Ishikawa (cell line): Measurements from ENCODE around the gene RPTOR.

Experiments used
- CEBPB ChIP-seq: IDR thresholded peaks from 2 replicates; pipeline ENCODE4 v1.6.1; 2012
- CREB1 ChIP-seq: IDR thresholded peaks from 2 replicates; pipeline ENCODE4 v1.6.1; 2012; ENCODE audit warnings: low read depth
- EGR1 ChIP-seq: IDR thresholded peaks from 2 replicates; pipeline ENCODE4 v1.6.1; 2012
- EP300 ChIP-seq: IDR thresholded peaks from 2 replicates; pipeline ENCODE4 v1.6.1; 2012; ENCODE audit warnings: borderline replicate concordance
- FOXM1 ChIP-seq: IDR thresholded peaks from 2 replicates; pipeline ENCODE4 v1.6.1; 2012; ENCODE audit warnings: low read depth, borderline replicate concordance
- RAD21 ChIP-seq: IDR thresholded peaks from 2 replicates; pipeline ENCODE4 v1.6.1; 2012; ENCODE audit warnings: low read depth
- REST ChIP-seq: IDR thresholded peaks from 2 replicates; pipeline ENCODE4 v1.6.1; 2012; ENCODE audit warnings: low read depth, mild to moderate bottlenecking
- TAF1 ChIP-seq: IDR thresholded peaks from 2 replicates; pipeline ENCODE4 v1.6.1; 2012; ENCODE audit warnings: low read depth, mild to moderate bottlenecking
- TCF12 ChIP-seq: IDR thresholded peaks from 2 replicates; pipeline ENCODE4 v1.6.1; 2012; ENCODE audit warnings: low read depth
- TEAD4 ChIP-seq: IDR thresholded peaks from 2 replicates; pipeline ENCODE4 v1.6.1; 2012
- USF1 ChIP-seq: IDR thresholded peaks from 2 replicates; pipeline ENCODE4 v1.6.1; 2012
- YY1 ChIP-seq: IDR thresholded peaks from 2 replicates; pipeline ENCODE4 v1.6.1; 2012; ENCODE audit warnings: low read depth
- ZBTB7A ChIP-seq: IDR thresholded peaks from 2 replicates; pipeline ENCODE4 v1.6.1; 2012; ENCODE audit warnings: low read depth
- TF ChIP-seq, protein P1 (sequence below): IDR thresholded peaks from 2 replicates; pipeline ENCODE4 v1.6.1; 2012

GRCh38 chr17:80908211-80908610 is 363.6 kb downstream of the RPTOR start:
- TF ChIP-seq REST = no peak
- TF ChIP-seq, protein P1, sequence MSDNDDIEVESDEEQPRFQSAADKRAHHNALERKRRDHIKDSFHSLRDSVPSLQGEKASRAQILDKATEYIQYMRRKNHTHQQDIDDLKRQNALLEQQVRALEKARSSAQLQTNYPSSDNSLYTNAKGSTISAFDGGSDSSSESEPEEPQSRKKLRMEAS = no peak
- TF ChIP-seq TAF1 = no peak
- no peak for TF ChIP-seq CEBPB
- no peak for TF ChIP-seq EP300
- no peak for TF ChIP-seq EGR1
- TF ChIP-seq TEAD4 = no peak
- no peak for TF ChIP-seq FOXM1
- TF ChIP-seq CREB1 = no peak
- TF ChIP-seq RAD21 = no peak
- TF ChIP-seq YY1 = no peak
- no peak for TF ChIP-seq ZBTB7A
- no peak for TF ChIP-seq USF1
- TF ChIP-seq TCF12 = no peak
